ENCODE measurements around the gene TMEM178B. TPM values are rescaled to one million over a fixed set of nuclear protein-coding genes. Genes with fewer than 3 reads are reported as not detected.

TMEM178B gene
- polyA plus RNA-seq, 1 experiment: 0.01 TPM

DNA sequence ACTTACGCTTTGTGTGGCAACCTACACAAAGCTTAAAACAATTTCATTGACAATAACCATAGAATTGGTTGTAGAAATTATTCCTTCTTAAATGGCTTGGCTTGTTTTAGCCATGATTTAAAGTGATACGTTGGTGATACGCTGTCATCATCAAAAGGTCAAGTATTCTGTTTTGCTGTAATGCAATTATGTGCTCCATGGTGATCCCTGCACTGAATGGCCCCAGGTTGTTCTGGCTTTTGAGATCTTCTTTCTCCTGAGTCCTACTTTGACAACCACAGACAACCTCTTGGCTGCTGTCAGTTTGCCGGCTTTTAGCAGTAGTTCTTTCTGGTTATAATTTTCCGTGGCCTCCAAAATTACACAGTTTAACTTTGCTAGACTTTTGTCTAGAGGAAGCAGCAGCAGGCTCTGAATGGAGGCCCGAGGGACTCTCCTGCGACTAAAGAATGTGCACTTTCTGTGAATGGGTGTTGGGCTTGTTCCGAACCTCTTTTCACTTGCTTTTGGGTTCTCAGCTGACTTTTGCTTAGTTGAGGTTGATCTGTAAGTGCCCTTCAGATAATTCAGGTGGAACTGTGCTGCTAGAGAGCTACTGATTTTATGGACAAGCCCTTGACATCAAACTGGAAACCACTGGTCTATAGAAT is 104.7 kb downstream of the TMEM178B start:
- no peak overlapping the region for H3K27ac ChIP-seq (ENCODE audit: low read depth, low read length)
- TF ChIP-seq, protein P1, sequence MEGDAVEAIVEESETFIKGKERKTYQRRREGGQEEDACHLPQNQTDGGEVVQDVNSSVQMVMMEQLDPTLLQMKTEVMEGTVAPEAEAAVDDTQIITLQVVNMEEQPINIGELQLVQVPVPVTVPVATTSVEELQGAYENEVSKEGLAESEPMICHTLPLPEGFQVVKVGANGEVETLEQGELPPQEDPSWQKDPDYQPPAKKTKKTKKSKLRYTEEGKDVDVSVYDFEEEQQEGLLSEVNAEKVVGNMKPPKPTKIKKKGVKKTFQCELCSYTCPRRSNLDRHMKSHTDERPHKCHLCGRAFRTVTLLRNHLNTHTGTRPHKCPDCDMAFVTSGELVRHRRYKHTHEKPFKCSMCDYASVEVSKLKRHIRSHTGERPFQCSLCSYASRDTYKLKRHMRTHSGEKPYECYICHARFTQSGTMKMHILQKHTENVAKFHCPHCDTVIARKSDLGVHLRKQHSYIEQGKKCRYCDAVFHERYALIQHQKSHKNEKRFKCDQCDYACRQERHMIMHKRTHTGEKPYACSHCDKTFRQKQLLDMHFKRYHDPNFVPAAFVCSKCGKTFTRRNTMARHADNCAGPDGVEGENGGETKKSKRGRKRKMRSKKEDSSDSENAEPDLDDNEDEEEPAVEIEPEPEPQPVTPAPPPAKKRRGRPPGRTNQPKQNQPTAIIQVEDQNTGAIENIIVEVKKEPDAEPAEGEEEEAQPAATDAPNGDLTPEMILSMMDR (IDR thresholded peaks at IDR 0.05; ENCODE audit: low read depth, low read length): no peak
- ChIA-PET POLR2A (no interaction called here), CTCF (no interaction called here)
- DNase-seq (ENCODE audit: low read depth, low spot score): no peak
- no peaks in the 10 kb centered on the region; the same call in 1 of the 2 replicates for H3K9me3 ChIP-seq (ENCODE audit: control insufficient read depth, insufficient read depth, low read length)
- no peaks in the 10 kb centered on the region for H3K27me3 ChIP-seq (ENCODE audit: control insufficient read depth, insufficient read depth, low read length)
- H3K4me3 ChIP-seq (ENCODE audit: low read depth, low read length): no peak overlapping the region

DNA sequence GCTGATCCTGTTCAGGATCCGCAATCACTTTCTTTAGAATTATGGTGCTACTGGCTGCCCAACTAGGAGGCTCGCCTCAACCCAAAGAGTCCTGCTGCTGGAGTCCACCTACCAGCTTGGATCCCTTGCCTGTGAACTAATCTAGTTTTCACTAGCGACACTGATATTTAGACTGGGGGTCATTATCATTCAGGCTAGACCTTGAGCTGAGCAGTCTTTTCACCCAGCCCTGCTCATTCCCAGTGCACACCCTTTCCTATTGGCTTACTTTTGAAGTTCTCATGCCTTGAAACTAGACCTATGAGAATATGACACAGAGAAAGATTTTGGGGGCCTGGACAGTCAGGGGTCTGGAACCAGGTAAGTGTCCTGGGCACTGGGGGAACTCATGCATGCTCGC is 107.9 kb downstream of the TMEM178B start:
- no peaks in the 10 kb centered on the region for H3K27me3 ChIP-seq (ENCODE audit: control insufficient read depth, insufficient read depth, low read length)
- TF ChIP-seq, protein P1 (IDR thresholded peaks at IDR 0.05; ENCODE audit: low read depth, low read length): no peak
- ChIA-PET POLR2A (no interaction called here), CTCF (no interaction called here)
- DNase-seq (ENCODE audit: low read depth, low spot score): no peak
- no peak overlapping the region for H3K27ac ChIP-seq (ENCODE audit: low read depth, low read length)
- H3K4me3 ChIP-seq (ENCODE audit: low read depth, low read length): no peak overlapping the region
- H3K9me3 ChIP-seq (ENCODE audit: control insufficient read depth, insufficient read depth, low read length): peaks cover 15% of the 10 kb centered on the region

DNA sequence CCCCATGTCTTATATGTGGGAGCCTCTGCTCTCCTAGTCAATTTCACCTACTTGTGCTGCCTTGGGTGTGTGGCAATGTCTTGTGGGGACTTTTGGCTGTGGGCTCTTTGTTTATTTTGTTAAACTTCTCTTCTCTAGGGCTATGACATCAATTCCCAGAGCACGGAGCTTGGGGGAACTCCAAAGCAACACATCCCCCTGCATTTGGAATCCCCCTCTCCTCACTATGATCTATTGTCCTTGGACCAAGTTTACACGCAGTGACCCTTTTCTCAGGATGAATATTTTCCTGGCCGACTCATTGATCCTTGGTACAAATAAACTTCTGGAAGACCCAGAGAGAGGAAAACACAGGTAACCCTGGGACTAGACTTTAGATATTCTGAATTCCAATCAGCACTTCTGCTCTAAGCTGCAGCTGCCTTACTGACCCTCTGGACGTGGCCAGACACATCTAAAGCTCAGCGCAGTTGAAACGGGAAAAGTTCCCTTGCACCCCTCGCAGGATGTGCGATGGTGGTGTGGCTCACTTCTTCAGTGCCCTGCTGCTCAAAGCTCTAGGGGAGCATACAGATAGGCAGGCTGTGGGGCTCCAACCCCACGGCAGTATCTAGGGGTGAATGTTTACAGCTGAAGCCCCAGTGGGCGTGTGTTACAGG is 110.8 kb downstream of the TMEM178B start:
- H3K9me3 ChIP-seq (ENCODE audit: control insufficient read depth, insufficient read depth, low read length): peaks cover 17% of the 10 kb centered on the region
- no peak overlapping the region for H3K27ac ChIP-seq (ENCODE audit: low read depth, low read length)
- TF ChIP-seq, protein P1 (IDR thresholded peaks at IDR 0.05; ENCODE audit: low read depth, low read length): no peak
- POLR2A ChIA-PET: no interaction called here
- CTCF ChIA-PET: no interaction called here
- no peak for DNase-seq (ENCODE audit: low read depth, low spot score)
- no peaks in the 10 kb centered on the region for H3K27me3 ChIP-seq (ENCODE audit: control insufficient read depth, insufficient read depth, low read length)
- H3K4me3 ChIP-seq (ENCODE audit: low read depth, low read length): no peak overlapping the region

DNA sequence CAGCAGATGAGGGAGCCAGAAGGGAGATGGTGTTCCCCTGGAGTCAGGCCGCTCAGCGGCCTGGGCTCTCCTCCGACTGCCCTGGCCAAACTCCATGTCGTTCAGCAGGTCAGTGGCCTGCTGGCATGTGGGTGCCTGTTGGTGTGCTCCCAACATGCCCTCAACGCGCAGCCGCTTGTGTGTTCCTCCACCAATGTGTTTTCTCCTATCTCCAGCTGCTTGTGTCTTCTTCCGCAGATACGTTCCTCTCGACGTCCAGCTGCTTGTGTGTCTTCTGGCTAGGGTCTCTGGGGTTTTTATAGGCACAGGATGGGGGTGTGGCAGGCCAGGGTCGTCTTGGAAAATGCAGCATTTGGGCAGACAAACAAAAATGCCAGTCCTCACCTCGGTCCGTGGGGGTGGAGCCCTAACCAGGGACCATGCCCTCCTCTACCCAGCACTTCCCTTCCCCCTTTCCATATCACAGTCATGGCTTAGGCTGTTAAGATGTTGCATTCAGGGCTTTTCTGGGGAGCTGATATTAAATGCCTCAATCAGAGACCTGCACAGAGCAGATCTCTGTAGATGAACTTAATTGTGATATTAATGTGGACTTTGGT is 111.6 kb downstream of the TMEM178B start:
- DNase-seq (ENCODE audit: low read depth, low spot score): no peak
- POLR2A ChIA-PET: no interaction called here
- H3K4me3 ChIP-seq (ENCODE audit: low read depth, low read length): no peak overlapping the region
- H3K27me3 ChIP-seq (ENCODE audit: control insufficient read depth, insufficient read depth, low read length): no peaks in the 10 kb centered on the region
- TF ChIP-seq, protein P1 (IDR thresholded peaks at IDR 0.05; ENCODE audit: low read depth, low read length): no peak
- no peak overlapping the region for H3K27ac ChIP-seq (ENCODE audit: low read depth, low read length)
- CTCF ChIA-PET: no interaction called here
- H3K9me3 ChIP-seq (ENCODE audit: control insufficient read depth, insufficient read depth, low read length): peaks cover 17% of the 10 kb centered on the region

DNA sequence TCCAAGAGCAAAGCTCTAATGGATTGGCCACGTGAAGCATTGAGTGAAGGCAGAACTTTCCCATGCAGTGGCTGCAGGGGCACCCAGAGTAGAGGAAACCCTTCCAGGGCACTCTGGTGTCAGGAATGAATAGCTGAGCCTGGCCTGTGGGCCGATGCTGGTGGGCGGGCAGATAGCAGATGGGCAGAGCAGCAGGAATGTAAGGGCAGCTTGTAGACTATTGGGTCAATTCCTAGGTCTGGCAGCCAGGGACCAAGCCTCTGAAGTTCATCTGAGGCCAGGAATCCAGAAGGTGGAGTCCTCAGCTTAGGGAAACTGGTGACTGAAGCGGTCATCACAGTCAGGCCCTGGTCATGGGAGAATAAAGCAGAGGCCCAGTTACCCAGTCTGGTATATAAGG is 115.4 kb downstream of the TMEM178B start:
- Histone ChIP-seq H3K4me3 (ENCODE audit: low read depth, low read length) (no peak overlapping the region), H3K27me3 (ENCODE audit: control insufficient read depth, insufficient read depth, low read length) (no peaks in the 10 kb centered on the region), H3K9me3 (ENCODE audit: control insufficient read depth, insufficient read depth, low read length) (peaks cover 34% of the 10 kb centered on the region), H3K27ac (ENCODE audit: low read depth, low read length) (no peak overlapping the region)
- ChIA-PET CTCF (no interaction called here), POLR2A (no interaction called here)
- TF ChIP-seq, protein P1 (IDR thresholded peaks at IDR 0.05; ENCODE audit: low read depth, low read length): no peak
- no peak for DNase-seq (ENCODE audit: low read depth, low spot score)
